Measurements from ENCODE around the gene RPH3AL. TPM values are rescaled to one million over a fixed set of nuclear protein-coding genes. Genes with fewer than 3 reads are reported as not detected.

The RPH3AL gene
- total and polyA plus RNA-seq, 8 donors, result 43.4 to 89.1 (median 56.0) TPM

DNA sequence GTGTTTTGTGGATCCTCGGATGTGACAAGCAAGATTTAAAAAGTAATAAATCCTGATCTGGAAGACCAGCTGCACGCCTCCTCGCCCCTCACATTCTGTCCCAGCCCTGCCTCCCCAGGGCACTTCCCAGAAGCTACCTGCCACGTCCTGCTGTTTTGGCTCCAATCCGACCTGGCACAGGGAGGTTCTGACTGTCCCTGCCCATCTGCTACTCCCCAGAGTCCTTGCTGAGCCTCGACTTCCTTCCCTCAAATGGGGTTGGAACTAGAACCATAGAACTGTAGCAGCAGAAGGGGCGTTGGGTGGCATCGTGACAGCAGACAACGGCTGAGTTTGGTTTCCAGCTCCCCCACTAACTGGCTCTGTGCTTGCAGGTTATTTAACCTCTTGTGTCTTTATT is 71.7 kb downstream of the RPH3AL start:
- H3K4me3 ChIP-seq, result no peak overlapping the region
- FAIRE-seq (no peak), DNase-seq (peak in 4 of 6 donors; percentile 7 to 35 (median 17)), ATAC-seq (no peak)
- no peak overlapping the region for H3K27ac ChIP-seq
- H3K27me3 ChIP-seq, result no peaks in the 10 kb centered on the region
- TF ChIP-seq, protein P1, sequence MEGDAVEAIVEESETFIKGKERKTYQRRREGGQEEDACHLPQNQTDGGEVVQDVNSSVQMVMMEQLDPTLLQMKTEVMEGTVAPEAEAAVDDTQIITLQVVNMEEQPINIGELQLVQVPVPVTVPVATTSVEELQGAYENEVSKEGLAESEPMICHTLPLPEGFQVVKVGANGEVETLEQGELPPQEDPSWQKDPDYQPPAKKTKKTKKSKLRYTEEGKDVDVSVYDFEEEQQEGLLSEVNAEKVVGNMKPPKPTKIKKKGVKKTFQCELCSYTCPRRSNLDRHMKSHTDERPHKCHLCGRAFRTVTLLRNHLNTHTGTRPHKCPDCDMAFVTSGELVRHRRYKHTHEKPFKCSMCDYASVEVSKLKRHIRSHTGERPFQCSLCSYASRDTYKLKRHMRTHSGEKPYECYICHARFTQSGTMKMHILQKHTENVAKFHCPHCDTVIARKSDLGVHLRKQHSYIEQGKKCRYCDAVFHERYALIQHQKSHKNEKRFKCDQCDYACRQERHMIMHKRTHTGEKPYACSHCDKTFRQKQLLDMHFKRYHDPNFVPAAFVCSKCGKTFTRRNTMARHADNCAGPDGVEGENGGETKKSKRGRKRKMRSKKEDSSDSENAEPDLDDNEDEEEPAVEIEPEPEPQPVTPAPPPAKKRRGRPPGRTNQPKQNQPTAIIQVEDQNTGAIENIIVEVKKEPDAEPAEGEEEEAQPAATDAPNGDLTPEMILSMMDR (IDR thresholded peaks at IDR 0.05), result no peak
- intact Hi-C loops (cut with DNase I), result no loop called here
- WGBS, 2 donors, result 81 to 82% methylated on average over 9 of the region's 9 CpGs
- no peaks in the 10 kb centered on the region for H3K9me3 ChIP-seq
- H3K36me3 ChIP-seq, result peaks cover 0 to 32% (median 4%) of the 10 kb centered on the region in 3 donors
- no peaks in the 10 kb centered on the region for H3K4me1 ChIP-seq

DNA sequence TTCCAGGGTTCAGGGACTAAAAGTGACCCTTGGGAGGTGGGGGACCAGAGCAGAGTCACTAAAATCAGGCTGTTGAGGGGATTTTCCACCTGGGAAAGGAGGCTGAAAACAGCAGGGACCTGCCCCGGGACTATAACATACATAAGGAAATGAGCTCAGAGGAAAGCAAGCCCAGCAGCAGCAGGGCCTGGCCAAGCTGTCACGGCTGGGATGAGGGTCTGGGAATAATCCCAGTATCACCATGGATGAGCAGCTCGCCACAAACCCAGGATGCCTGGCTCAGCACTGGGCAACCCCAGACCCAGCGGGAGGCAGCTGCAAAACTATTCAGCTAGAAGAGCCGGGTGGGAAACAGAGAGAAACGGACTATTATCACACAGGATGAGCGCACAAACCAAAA is 72.4 kb downstream of the RPH3AL start:
- intact Hi-C loops (cut with DNase I), result no loop called here
- WGBS, 2 donors, result 91 to 93% methylated on average over 7 of the region's 7 CpGs
- no peaks in the 10 kb centered on the region for H3K9me3 ChIP-seq
- no peaks in the 10 kb centered on the region for H3K4me1 ChIP-seq
- ATAC-seq, result no peak
- H3K4me3 ChIP-seq, result no peak overlapping the region
- H3K27me3 ChIP-seq, result no peaks in the 10 kb centered on the region
- no peak overlapping the region for H3K27ac ChIP-seq
- peak in 4 of 6 donors; percentile 4 to 39 (median 14) for DNase-seq
- H3K36me3 ChIP-seq, result peaks cover 0 to 34% (median 4%) of the 10 kb centered on the region in 3 donors
- FAIRE-seq, result no peak
- TF ChIP-seq, protein P1 (IDR thresholded peaks at IDR 0.05), result no peak

DNA sequence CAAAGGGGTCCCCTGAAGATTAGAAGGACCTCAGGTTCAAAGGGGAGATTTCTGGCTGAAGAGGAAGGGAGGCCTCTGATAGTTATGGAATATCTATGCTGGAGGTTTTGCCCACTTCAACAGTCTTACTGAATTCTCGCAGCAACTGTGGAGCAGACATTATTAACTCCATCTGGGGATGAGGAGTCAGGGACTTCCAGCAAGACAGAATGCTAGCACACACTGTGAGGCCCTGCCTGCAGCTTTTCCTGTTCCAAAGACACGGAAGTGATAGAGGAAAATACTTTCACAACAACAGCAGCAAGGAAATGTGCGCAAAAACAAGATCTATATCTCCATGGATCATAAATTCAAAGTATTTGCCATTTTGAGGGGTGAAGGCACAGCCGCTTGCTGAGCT is 72.8 kb downstream of the RPH3AL start:
- TF ChIP-seq, protein P1 (IDR thresholded peaks at IDR 0.05), result no peak
- Histone ChIP-seq H3K9me3 (no peaks in the 10 kb centered on the region), H3K27me3 (no peaks in the 10 kb centered on the region), H3K4me3 (no peak overlapping the region), H3K36me3 (peaks cover 0 to 34% (median 4%) of the 10 kb centered on the region in 3 donors), H3K27ac (no peak overlapping the region), H3K4me1 (no peaks in the 10 kb centered on the region)
- WGBS, 2 donors, result 67 to 93% methylated on average over 4 of the region's 4 CpGs
- intact Hi-C loops (cut with DNase I), result no loop called here
- FAIRE-seq (no peak), ATAC-seq (no peak), DNase-seq (peak in 2 of 6 donors; percentile 1 to 19)

DNA sequence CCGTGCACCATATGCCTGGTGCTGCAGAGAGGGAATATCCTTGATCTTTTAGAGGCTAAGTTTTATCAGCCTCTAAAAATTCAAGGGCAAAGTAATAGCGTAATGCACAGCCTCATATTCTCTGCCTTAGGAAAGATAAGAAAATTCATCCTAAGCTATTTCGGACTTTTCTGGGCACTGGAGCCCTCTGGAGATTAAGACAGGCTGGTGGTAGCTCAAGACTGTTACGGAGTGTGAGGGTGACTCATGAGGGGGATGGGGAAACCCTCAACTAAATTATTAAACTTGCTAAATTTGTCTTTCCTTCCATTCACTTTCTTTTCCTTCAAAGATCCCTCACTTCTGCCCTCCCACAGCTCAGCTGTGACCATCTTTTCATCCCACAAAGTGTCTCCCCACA is 73.3 kb downstream of the RPH3AL start:
- Histone ChIP-seq H3K9me3 (no peaks in the 10 kb centered on the region), H3K36me3 (peaks cover 0 to 34% (median 4%) of the 10 kb centered on the region in 3 donors), H3K27me3 (no peaks in the 10 kb centered on the region), H3K27ac (no peak overlapping the region), H3K4me3 (no peak overlapping the region), H3K4me1 (no peaks in the 10 kb centered on the region)
- no peak for ATAC-seq
- no peak for DNase-seq
- TF ChIP-seq, protein P1 (IDR thresholded peaks at IDR 0.05), result no peak
- WGBS, 2 donors, result 79 to 94% methylated on average over 4 of the region's 4 CpGs
- no peak for FAIRE-seq
- intact Hi-C loops (cut with DNase I), result no loop called here

DNA sequence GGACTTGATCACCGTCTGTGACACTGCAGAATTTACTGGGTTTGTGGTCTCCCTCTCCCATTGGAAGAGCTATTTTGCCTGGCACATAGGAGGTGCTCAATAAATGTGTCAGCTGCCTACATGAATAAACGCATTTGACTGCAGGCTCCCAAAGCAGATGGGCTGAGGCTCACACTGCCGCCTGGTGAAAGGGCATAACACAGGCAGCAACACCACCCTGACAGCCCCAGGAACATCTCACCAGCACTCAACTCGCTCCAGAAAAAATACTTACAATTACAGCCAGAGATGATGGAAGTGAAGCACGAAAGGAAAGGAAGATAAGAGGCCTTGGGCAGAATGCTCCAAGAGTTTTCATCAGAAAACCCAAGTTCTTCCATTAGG is 73.9 kb downstream of the RPH3AL start:
- 92 to 95% methylated on average over 5 of the region's 5 CpGs for WGBS, 2 donors
- FAIRE-seq, result no peak
- DNase-seq, result peak in 1 of 6 donors; percentile 3
- Histone ChIP-seq H3K4me3 (no peak overlapping the region), H3K9me3 (no peaks in the 10 kb centered on the region), H3K36me3 (peaks cover 0 to 38% (median 4%) of the 10 kb centered on the region in 3 donors), H3K27me3 (no peaks in the 10 kb centered on the region), H3K4me1 (no peaks in the 10 kb centered on the region), H3K27ac (no peak overlapping the region)
- TF ChIP-seq, protein P1 (IDR thresholded peaks at IDR 0.05), result no peak
- ATAC-seq, result no peak
- intact Hi-C loops (cut with DNase I), result no loop called here
